Body of pancreas (tissue), 4 donors: ENCODE measurements around the gene SMCO2.
A peak's percentile ranks its signal among the peaks of the same experiment; 100 is the strongest.

Experiments used
- CTCF ChIP-seq, 7 experiments: fragments of 450-650 bp in 4 of 7; fragments of 200-600 bp in 3 of 7; sonication (generic) in 3 of 7; IDR thresholded peaks; one replicate each; pipeline ENCODE4 v1.5.1; 2016 to 2019; ENCODE audit warnings: antibody characterized with exemption in 7 of 7
- POLR2A ChIP-seq, 3 donors: fragments of 450-650 bp; IDR thresholded peaks; one replicate each; pipeline ENCODE4 v1.6.1; 2016; ENCODE audit warnings: antibody characterized with exemption in 3 of 3, mild to moderate bottlenecking in 2 of 3

GRCh38 chr12:27523642-27524493, 77.3 kb downstream of the SMCO2 start, which contains the start of gene PPFIBP1:
- peak in 5 of 7 experiments; percentile 17 to 60 (median 47) for TF ChIP-seq CTCF (IDR thresholded peaks at IDR 0.05)
- peak; percentile 96 to 99 (median 99) for TF ChIP-seq POLR2A (IDR thresholded peaks at IDR 0.05)
